H1 (cell line): ENCODE results near the gene ACAD9. TPM values are rescaled to one million over a fixed set of nuclear protein-coding genes. Genes with fewer than 3 reads are reported as not detected.
A peak's percentile ranks its signal among the peaks of the same experiment; 100 is the strongest.

Experiments
- CBX8 ChIP-seq: fragments of 300-800, 300-1000 bp; sonication (generic); IDR thresholded peaks from 2 replicates; pipeline ENCODE4 v1.7.1; 2016; ENCODE audit warnings: low read depth, low read length, borderline replicate concordance
- CEBPB ChIP-seq: IDR thresholded peaks from 2 replicates; pipeline ENCODE4 v1.6.1; 2012; ENCODE audit warnings: low read depth, low read length
- E2F6 ChIP-seq: IDR thresholded peaks from 2 replicates; pipeline ENCODE4 v1.6.1; 2012; ENCODE audit warnings: inconsistent platforms
- FOSL1 ChIP-seq: IDR thresholded peaks from 2 replicates; pipeline ENCODE4 v1.6.1; 2011; ENCODE audit warnings: mild to moderate bottlenecking, low read depth, low read length, moderate library complexity; ENCODE audit not compliant: insufficient read depth
- HDAC2 ChIP-seq, 2 experiments: fragments of 300-600 bp in 1 of 2; sonication (generic) in 1 of 2; IDR thresholded peaks; 2 replicates each; pipeline ENCODE4 v1.6.1; 2011 to 2012; ENCODE audit warnings: low read depth in 2 of 2, low read length in 2 of 2, mild to moderate bottlenecking in 2 of 2, moderate library complexity in 2 of 2, borderline replicate concordance in 1 of 2, inconsistent platforms in 1 of 2
- HDAC6 ChIP-seq: IDR thresholded peaks from one replicate; pipeline ENCODE4 v1.7.1; 2012; ENCODE audit warnings: low read depth, mild to moderate bottlenecking, inconsistent platforms, low read length, moderate library complexity
- MAX ChIP-seq: IDR thresholded peaks from 2 replicates; pipeline ENCODE4 v1.6.1; 2012; ENCODE audit warnings: inconsistent platforms
- RAD21 ChIP-seq, 2 experiments: IDR thresholded peaks in 1 of 2; conservative IDR thresholded peaks in 1 of 2; 2 replicates each; pipeline ENCODE4 v1.6.1; 2011; ENCODE audit warnings: low read depth in 2 of 2, low read length in 2 of 2, improper control_type of control experiment in 1 of 2, inconsistent platforms in 1 of 2, mild to moderate bottlenecking in 1 of 2, moderate library complexity in 1 of 2
- SIN3A ChIP-seq, 2 experiments: IDR thresholded peaks in 1 of 2; conservative IDR thresholded peaks in 1 of 2; 2 replicates each; pipeline ENCODE4 v1.6.1; 2011 to 2012; ENCODE audit warnings: low read length in 2 of 2, improper control_type of control experiment in 1 of 2, low read depth in 1 of 2, mild to moderate bottlenecking in 1 of 2
- SP2 ChIP-seq: IDR thresholded peaks from 2 replicates; pipeline ENCODE4 v1.6.1; 2012; ENCODE audit warnings: mild to moderate bottlenecking, low read length, inconsistent platforms
- SP4 ChIP-seq: IDR thresholded peaks from 2 replicates; pipeline ENCODE4 v1.6.1; 2012; ENCODE audit warnings: low read length, inconsistent platforms
- SRF ChIP-seq: IDR thresholded peaks from 2 replicates; pipeline ENCODE4 v1.6.1; 2011; ENCODE audit warnings: mild to moderate bottlenecking, low read depth, low read length, moderate library complexity
- TAF7 ChIP-seq: optimal IDR thresholded peaks from 2 replicates; pipeline ENCODE3; 2011; ENCODE audit warnings: low read depth, mild to moderate bottlenecking, inconsistent platforms, low read length, moderate library complexity, borderline replicate concordance
- TBP ChIP-seq: IDR thresholded peaks from 2 replicates; pipeline ENCODE4 v1.6.1; 2011; ENCODE audit warnings: low read depth, low read length, improper control_type of control experiment
- polyA plus RNA-seq, 7 experiments: library from polyadenylated mRNA; depleted of rRNA in 3 of 7; stranded (reverse) in 5 of 7; unstranded in 2 of 7; fragments of >200 nt in 5 of 7; fragments of 200-250 nt in 2 of 7; gene quantifications; 1 replicate in 5 of 7; 2 replicates in 1 of 7; 4 replicates in 1 of 7; pipeline versions ENCODE4 v1.2.1 to v1.2.3, GENCODE V29; 2011 to 2013; ENCODE audit warnings: missing spikeins in 2 of 7, mixed read lengths in 2 of 7
- total RNA-seq: library from RNA; stranded (reverse); fragmentation: NEBNext Ultra II Directional; extraction: Animal tissue kit (Norgen Biotek cat#: 25700); gene quantifications from 2 replicates; pipeline ENCODE4 v1.2.1, GENCODE V29; 2021
- TF ChIP-seq, protein P1 (sequence below): IDR thresholded peaks from 2 replicates; pipeline ENCODE4 v1.6.1; 2011; ENCODE audit warnings: low read depth, mild to moderate bottlenecking, low read length; ENCODE audit not compliant: insufficient read depth

ACAD9 gene
- total and polyA plus RNA-seq, 2 of the 8 experiments (the other 6 are each of a cell fraction or from before 2014, with no cell fraction given): 27.5 to 28.9 TPM

GRCh38 chr3:128879125-128879969, at the start of gene ACAD9 (continued):
- peak; percentile 100 for TF ChIP-seq E2F6
- peak; percentile 100 for TF ChIP-seq MAX
- peak; percentile 67; the same call in 1 of the 2 replicates for TF ChIP-seq SRF
- TF ChIP-seq SP4: peak; percentile 80
- peak; percentile 83 for TF ChIP-seq TBP
- no peak for TF ChIP-seq RAD21 (IDR thresholded peaks at IDR 0.05 in 1 of 2, conservative IDR thresholded peaks at IDR 0.05 in 1 of 2; ENCODE audit: low read depth in 2 of 2, low read length in 2 of 2)
- peak in 1 of 2 experiments; percentile 74; a peak in 1 of 4 replicates for TF ChIP-seq SIN3A (conservative IDR thresholded peaks at IDR 0.05 in 1 of 2, IDR thresholded peaks at IDR 0.05 in 1 of 2; ENCODE audit: low read depth in 1 of 2, low read length in 2 of 2)
- TF ChIP-seq CBX8: no peak
- no peak for TF ChIP-seq HDAC2 (IDR thresholded peaks at IDR 0.05; ENCODE audit: borderline replicate concordance in 1 of 2, low read depth in 2 of 2, low read length in 2 of 2)
- TF ChIP-seq, protein P1, sequence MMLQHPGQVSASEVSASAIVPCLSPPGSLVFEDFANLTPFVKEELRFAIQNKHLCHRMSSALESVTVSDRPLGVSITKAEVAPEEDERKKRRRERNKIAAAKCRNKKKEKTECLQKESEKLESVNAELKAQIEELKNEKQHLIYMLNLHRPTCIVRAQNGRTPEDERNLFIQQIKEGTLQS: peak; percentile 97
- TF ChIP-seq FOSL1: no peak
- TF ChIP-seq SP2: no peak
- peak; percentile 65 for TF ChIP-seq TAF7
- peak; percentile 9; the same call in 1 of the 2 replicates for TF ChIP-seq CEBPB
- TF ChIP-seq HDAC6: no peak
